Stimulated activated CD8-positive, alpha-beta memory T cell treated with anti-CD3 and anti-CD28 coated beads, Interleukin-7, amount 100 ng/mL, for 48 hours (primary cell): ENCODE results near the gene PTPRCAP.

ENCODE experiments used
- DNase-seq, 2 donors: peaks; one replicate each; pipeline ENCODE4 v3.0.0-alpha.2; 2020; ENCODE audit warnings: low read depth in 1 of 2; ENCODE audit errors: extremely low read depth in 1 of 2

The PTPRCAP gene

DNA sequence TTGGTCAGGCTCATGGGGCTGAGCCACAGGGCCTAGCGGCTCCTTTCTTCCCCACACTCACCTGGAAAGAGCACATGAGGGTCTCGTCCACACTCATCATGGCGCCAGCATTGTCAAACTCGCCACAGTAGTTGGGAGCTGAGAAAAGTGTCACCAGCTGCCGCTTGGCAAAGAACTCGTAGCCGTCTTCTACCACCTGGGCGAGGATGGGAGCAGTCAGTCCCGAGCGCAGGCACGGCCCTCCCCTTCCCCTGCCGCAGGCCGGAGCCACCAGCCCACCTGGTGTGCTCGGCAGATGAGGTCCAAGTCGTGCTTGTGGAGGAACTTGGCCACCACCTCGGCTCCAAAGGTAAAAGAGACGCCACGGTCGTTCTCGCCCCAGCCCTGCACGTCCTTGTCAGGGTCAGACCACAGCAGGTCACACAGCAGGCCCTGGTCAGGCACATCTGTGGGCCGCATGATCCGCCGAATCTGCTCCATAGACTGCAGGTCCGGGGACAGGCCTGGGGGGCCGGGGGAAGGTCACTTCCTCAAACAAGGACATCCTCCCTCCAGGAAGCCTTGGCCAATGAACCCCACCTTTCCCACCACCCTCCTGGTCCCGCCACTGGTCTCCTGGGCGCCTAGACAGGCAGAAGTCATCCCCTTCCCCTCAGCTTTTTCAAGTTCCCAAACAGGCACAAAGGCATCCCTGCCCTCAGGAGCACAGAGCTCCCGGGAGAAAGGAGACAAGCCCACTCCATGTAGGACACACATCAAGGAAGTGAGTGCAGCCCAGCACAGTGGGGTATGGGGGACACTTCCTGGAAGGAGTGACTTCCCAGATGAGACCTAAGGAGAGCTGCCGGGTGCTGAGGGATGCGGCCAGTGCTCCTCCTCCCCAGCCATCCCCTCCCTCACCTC is 38.6 kb downstream of the PTPRCAP start:
- no peak for DNase-seq

DNA sequence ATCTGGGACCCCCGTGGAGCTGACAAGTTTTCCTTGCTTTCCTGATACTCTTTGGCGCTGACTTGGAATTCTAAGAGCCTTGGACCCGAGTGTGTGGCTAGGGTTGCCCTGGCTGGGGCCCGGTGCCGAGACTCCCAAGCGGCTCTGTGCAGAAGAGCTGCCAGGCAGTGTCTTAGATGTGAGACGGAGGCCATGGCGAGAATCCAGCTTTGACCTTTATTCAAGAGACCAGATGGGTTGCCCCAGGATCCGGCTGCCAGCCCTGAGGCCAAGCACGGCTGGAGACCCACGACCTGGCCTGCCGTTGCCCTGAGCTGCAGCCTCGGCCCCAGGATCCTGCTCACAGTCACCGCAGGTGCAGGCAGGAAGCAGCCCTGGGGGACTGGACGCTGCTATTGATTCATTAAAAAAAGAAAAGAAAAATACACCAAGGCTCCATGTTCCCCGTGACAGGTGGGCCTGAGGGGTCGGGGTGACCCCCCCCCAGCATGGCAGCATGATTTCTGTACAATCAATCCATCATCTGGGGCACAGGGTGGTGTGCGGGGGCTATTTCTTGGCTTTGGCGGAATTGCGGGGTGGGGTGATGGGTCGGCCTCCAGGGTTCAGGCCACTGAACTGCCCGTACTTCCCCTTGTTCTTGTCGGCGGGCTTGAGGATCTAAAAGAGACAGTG is 39.4 kb downstream of the PTPRCAP start:
- DNase-seq, result no peak

DNA sequence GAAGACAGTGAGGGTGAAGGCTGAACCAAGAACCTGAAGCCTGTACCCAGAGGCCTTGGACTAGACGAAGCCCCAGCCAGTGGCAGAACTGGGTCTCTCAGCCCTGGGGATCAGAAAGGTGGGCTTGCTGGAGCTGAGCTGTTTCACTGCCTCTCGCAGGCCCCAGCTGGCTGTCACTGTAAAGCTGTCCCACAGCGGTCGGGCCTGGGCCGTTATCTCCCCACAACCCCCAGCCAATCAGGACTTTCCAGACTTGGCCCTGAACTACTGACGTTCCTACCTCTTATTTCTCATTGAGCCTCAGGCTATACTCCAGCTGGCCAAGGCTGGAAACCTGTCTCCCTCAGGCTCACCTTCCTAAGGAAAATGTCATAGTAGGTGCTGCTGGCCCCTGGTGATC is 39.9 kb downstream of the PTPRCAP start:
- DNase-seq, result no peak

DNA sequence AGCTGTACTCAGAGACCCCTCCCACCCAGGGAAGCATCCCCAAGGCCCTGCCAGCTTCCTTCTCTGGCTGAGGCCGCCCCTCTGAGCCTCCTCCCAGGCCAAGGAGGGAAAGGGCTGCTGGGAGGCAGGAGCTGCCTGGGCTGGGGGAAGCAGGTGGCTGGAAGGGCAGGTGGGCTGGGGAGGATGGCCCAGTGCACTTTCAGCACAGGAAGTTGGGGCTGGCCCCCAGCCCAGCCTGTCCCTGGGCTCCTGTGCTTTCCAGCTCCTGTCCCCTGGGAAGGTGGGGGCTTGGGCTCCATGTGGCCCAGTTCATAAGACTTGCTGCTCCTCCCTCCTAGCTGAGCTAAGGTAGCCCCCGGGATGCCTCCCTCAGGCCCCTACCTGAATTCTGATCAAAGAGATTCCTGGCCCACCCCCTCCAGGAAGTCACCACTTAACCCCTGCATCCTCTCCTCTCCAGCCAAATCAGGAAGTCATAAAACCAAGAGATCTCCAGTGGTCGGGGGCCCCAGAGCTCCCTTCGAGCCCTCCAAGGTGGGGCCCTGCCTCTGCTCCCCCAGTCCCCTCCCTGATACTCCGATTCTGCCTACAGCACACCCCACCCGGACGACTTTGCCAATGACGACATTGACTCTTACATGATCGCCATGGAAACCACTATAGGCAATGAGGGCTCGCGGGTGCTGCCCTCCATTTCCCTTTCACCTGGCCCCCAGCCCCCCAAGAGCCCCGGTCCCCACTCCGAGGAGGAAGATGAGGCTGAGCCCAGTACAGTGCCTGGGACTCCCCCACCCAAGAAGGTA is 40.7 kb downstream of the PTPRCAP start:
- DNase-seq, result no peak

DNA sequence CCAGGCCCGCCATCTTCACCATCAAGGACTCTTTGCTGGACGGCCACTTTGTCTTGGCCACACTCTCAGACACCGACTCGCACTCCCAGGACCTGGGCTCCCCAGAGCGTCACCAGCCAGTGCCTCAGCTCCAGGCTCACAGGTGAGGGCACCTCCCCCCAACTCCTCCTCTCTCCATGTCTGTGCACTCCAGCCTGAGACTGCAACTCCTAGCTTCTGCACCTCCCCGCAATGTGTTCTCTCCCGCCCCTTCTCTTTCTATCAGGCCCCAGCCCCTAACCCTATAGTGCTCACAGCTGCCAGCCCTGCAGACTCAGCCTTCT is 41.3 kb downstream of the PTPRCAP start:
- no peak for DNase-seq

DNA sequence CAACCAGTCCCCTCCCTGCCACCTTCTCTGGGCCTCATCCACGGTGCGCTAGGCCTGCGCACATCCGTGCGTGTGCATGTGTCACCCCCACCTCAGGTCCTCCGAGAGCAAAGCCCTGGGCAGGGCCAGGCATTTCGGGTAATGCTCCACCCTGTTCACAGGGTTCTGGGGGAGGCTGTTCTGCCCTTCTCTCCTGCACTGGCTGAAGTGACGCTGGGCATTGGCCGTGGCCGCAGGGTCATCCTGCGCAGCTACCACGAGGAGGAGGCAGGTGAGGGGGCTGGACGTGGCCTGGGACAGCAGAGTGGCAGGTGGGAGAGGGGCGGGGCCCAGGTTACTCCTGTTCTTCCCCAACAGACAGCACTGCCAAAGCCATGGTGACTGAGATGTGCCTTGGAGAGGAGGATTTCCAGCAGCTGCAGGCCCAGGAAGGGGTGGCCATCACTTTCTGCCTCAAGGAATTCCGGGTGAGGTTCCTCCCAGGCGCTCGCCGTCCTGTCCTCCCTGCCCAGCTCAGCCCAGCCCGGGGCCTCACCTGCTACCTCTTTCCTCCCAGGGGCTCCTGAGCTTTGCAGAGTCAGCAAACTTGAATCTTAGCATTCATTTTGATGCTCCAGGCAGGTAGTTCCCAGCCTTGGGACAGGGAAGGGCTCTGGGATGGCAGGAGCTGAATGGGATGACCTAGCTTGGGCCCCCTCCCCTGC is 41.8 kb downstream of the PTPRCAP start:
- DNase-seq, result no peak

DNA sequence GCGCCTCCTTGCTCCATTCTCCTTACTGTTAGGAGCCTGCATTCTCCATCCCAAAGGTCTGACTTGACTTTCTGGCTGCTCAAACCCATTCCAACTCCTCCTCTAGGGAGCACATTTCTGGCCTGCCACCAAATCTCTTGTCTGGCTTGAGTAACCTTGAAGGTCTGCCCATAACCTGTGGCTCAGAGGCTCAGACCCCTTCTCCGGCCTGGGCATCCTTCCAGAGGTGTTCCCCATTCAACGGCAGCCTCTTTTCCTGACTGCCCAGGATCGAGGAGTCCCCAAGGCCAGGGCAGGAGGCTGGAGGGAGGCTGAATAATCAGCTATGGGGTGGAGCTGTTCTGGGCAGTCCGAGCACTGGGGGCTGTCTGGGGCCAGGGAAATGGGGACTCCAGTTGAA is 43.5 kb downstream of the PTPRCAP start:
- DNase-seq, result no peak

DNA sequence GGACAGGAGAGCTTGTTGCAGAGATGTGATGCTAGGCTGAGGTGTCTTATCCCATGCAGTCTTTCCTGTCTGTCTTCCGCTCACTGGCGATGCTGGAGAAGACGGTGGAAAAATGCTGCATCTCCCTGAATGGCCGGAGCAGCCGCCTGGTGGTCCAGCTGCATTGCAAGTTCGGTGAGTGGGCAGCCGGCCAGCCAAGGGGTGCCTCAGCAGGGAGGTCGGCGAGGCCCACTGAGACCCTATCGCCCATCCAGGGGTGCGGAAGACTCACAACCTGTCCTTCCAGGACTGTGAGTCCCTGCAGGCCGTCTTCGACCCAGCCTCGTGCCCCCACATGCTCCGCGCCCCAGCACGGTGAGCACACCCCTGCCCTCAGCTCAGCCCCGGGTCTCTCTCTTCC is 44.0 kb downstream of the PTPRCAP start:
- no peak for DNase-seq

DNA sequence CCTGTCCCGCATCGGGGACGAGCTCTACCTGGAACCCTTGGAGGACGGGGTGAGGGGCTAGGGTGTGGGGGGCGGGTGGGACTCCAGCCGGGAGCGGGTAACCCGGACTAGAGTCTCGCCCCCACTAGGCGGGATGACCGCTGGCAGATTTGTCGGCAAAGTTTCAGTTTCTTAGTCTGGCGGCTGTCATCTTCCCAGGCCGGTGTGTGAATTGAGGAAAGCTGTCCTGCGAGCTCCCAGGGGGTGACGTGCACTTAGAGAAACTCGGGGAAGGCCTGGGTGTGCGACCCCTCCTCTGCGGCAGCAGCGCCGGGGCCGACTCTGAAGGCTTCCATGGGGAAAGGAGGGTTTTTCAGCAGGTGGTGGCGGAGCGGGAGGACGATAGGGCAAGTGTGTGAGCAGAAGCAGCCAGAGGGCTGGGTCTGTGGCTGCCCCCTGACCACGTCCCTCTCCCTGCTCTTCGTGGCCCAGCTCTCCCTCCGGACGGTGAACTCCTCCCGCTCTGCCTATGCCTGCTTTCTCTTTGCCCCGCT is 45.2 kb downstream of the PTPRCAP start:
- DNase-seq, result no peak

DNA sequence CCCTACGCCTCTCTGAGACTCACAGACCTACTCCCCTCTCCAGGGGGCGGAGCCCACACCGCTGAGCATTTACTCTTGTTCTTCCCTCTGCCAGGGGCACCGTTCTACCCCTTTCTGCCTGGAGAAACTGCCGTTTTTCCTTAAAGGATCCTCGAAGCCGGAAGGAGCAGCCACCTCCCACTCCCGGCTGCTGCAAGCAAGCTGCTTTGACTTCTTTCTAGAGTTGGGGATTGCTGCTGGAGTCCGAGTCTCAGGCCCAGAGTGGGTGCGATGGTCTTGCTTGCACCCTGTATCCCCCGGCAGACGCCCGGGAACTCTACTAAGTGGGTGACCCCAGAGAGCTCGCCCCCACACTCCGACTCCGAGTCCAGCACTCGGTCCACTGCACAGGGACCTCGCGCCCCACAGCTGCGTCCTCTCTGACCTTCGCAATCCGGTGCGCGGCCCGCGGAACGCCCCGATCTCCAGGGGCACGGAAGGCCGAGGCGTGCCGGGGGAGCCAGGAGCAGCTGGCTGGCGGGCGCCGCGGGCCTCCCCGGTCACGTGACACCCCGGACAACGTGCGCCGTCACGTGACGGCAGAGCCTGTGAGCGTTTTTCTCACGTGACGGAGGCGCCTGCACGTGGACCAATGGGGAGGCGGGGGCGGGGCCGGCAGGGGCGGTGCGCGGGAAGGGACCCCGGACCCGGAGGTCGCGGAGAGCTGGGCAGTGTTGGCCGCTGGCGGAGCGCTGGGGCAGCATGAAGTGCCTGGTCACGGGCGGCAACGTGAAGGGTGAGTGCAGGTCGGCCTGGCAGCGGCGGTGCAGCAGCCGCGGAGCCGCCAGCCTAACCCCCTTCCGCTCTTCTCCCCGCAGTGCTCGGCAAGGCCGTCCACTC is 45.9 kb downstream of the PTPRCAP start, which contains the start of gene RAD9A:
Gene RAD9A, plus strand, starts transcription at position 683 of the 879 bp plus-strand sequence. Its CDS starts 59 bp downstream, at position 742.
- peak; percentile 87 to 88 for DNase-seq

DNA sequence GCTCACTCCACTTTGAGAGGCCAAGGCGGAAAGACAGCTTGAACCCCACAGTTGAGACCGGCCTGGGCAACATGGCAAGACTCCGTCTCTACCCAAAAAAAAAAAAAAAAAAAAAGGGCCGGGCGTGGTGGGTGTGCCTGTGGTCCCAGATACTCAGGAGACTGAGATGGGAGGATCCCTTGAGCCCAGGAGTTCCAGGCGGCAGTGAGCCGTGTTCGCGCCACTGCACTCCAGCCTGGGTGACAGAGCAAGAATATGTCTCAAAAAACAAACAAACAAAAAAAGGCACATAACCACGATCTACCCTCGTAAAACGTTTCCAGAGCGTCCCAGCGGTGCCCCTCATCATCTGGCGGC is 46.6 kb downstream of the PTPRCAP start:
- no peak for DNase-seq

DNA sequence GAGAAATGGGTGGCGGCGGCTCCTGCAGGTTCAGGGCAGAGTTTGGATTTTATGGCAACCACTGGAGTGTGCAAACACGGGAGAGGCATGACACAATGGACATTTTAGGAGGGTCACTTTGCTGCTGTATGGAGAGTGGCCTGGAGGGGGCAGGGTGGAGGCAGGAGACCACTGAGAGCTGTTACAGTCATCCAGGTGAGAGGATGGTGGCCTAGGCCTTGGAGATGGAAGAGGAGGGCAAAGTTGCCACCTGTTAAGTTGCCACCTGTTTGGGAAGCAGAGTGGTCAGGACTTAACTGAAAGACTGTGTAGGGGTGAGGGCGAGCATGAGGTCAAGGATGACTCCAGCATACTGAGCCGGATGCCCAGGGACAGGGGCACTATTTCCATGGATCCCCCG is 48.0 kb downstream of the PTPRCAP start:
- no peak for DNase-seq

DNA sequence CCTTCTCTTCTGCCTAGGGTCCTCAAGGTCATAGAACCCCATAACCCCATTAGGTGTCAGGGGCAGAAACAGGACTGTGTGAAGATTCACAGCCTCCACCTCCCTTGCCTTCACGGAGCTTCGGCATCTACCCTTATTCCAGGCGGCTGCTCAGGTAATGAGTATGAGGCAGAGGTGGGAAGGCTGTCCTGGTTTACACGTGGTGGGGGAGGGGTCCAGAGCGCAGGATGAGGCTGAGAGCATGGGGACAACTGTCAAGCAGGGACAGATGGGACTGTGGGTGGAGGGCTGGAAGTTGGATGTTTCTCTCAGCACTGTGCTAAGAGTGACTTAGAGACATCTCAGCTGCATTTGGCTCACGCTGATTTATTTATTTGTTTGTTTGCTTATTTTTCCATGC is 50.0 kb downstream of the PTPRCAP start:
- no peak for DNase-seq

DNA sequence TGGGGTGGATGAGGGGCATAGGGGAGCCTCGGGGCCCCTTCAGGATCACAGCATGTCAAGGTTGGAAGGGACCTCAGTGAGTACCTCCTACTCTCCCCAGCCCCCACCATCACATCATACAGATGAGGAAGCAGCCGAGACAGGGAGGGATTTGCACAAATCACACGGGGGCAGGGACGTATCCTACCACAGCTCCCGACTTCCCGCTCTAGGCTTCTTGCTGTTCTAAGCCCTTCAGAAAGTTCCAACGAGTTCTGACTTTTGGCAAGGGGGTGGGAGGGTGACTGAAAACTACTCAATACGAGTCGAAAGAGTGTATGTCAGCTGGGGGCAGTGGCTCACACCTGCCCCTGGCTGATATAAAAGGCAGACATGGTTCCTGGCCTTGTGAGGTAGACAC is 50.4 kb downstream of the PTPRCAP start:
- no peak for DNase-seq
